Measurements from ENCODE around the gene SDHB. TPM values are rescaled to one million over a fixed set of nuclear protein-coding genes. Genes with fewer than 3 reads are reported as not detected.

Gene SDHB
- total RNA-seq, 1 donor from 2014 or later: 156 TPM

Other genes with a start within 250 kb of the SDHB start
- 1,962 and 2,189 TPM in 2 replicates for gene RNU1-2, start 158.1 kb downstream of the SDHB start, total RNA-seq
- gene CROCC, start 132.1 kb downstream of the SDHB start, total RNA-seq: 23.4 and 27.0 TPM in 2 replicates
- gene MFAP2, start 73.4 kb downstream of the SDHB start, total RNA-seq: not detected in 2 replicates
- gene ATP13A2, start 42.1 kb downstream of the SDHB start, total RNA-seq: 46.9 and 50.2 TPM in 2 replicates
- gene PADI2, start 65.4 kb upstream of the SDHB start, total RNA-seq: 0.07 TPM in 1 of 2 replicates, not detected in the other
- gene PADI1, start 151.1 kb upstream of the SDHB start, total RNA-seq: not detected in 2 replicates
- gene PADI3, start 195.1 kb upstream of the SDHB start, total RNA-seq: not detected in 2 replicates